ENCODE results near the gene PDHX.
"Not testable (repeated sequence)": the region's sequence is repeated elsewhere in the genome, so short reads cannot be mapped to it uniquely, and the experiment has no call there.

PDHX gene

GRCh38 chr11:34916015-34916842 lies at the start of gene PDHX, which contains the start of gene APIP:
TSS of gene PDHX (plus strand) at chr11:34916618. CDS start at chr11:34916656, 38 bp downstream.
TSS of gene APIP (minus strand) at chr11:34916379. CDS start at chr11:34916284, 95 bp downstream.
- peak; percentile 98 for DNase-seq

GRCh38 chr11:34869425-34869824 lies 47.0 kb upstream of the PDHX start:
- no peak for DNase-seq

GRCh38 chr11:34870548-34871196 lies 45.7 kb upstream of the PDHX start:
- DNase-seq = no peak

GRCh38 chr11:34874202-34874601 lies 42.2 kb upstream of the PDHX start:
- no peak for DNase-seq

GRCh38 chr11:34877375-34877975 lies 38.9 kb upstream of the PDHX start:
- DNase-seq = no peak

GRCh38 chr11:34881900-34882299 lies 34.5 kb upstream of the PDHX start:
- no peak for DNase-seq

- DNase-seq = no peak
These were observed 29.8 kb upstream of the PDHX start for GRCh38 chr11:34886609-34887008.

- DNase-seq = no peak
These were observed 29.2 kb upstream of the PDHX start for GRCh38 chr11:34887260-34887659.

GRCh38 chr11:34890089-34890488 lies 26.3 kb upstream of the PDHX start:
- DNase-seq = no peak

- DNase-seq = no peak
These were observed 25.6 kb upstream of the PDHX start for GRCh38 chr11:34890812-34891211.

GRCh38 chr11:34891611-34892010 lies 24.8 kb upstream of the PDHX start:
- no peak for DNase-seq

GRCh38 chr11:34893416-34893815 lies 23.0 kb upstream of the PDHX start:
- DNase-seq = no peak

- not testable (repeated sequence) for DNase-seq
These were observed 20.2 kb upstream of the PDHX start for GRCh38 chr11:34896191-34896590.

- no peak for DNase-seq
These were observed 19.1 kb upstream of the PDHX start for GRCh38 chr11:34897171-34897870.

GRCh38 chr11:34898474-34898873 lies 17.9 kb upstream of the PDHX start:
- no peak for DNase-seq

- DNase-seq = no peak
These were observed 16.8 kb upstream of the PDHX start for GRCh38 chr11:34899633-34900016.

GRCh38 chr11:34904421-34904955 lies 11.9 kb upstream of the PDHX start:
- DNase-seq = no peak

- DNase-seq = no peak
These were observed 10.8 kb upstream of the PDHX start for GRCh38 chr11:34905666-34906065.

- DNase-seq = no peak
These were observed 8.4 kb upstream of the PDHX start for GRCh38 chr11:34907934-34908593.

GRCh38 chr11:34909415-34909814 lies 7.0 kb upstream of the PDHX start:
- DNase-seq = no peak

GRCh38 chr11:34909955-34910354 lies 6.5 kb upstream of the PDHX start:
- no peak for DNase-seq

- no peak for DNase-seq
These were observed 5.6 kb upstream of the PDHX start for GRCh38 chr11:34910817-34911216.

All from activated CD8-positive, alpha-beta memory T cell treated with anti-CD3 and anti-CD28 coated beads, Interleukin-2, amount 50 U/mL, for 4 hours (primary cell).